NCI-H1417 (cell line): Measurements from ENCODE around the gene MAGEA11.
"Not testable (repeated sequence)": the region's sequence is repeated elsewhere in the genome, so short reads cannot be mapped to it uniquely, and the experiment has no call there.

Experiments used
- DNase-seq, 3 experiments: peaks; one replicate each; lab custom pipeline; 2025; lab: John Stamatoyannopoulos, UW

The MAGEA11 gene

GRCh38 chrX:149717803-149718202 is 5.9 kb downstream of the MAGEA11 start:
- DNase-seq = no peak

GRCh38 chrX:149718757-149719156 is 6.9 kb downstream of the MAGEA11 start:
- DNase-seq = no peak

GRCh38 chrX:149720021-149720689 is 8.3 kb downstream of the MAGEA11 start:
- DNase-seq = peak in 2 of 3 experiments; percentile 9 to 25

- DNase-seq = not testable (repeated sequence)
Observed at GRCh38 chrX:149721241-149721640, 9.4 kb downstream of the MAGEA11 start.

- no peak for DNase-seq
Observed at GRCh38 chrX:149721778-149722177, 9.9 kb downstream of the MAGEA11 start.

GRCh38 chrX:149723583-149724118 is 11.8 kb downstream of the MAGEA11 start:
- not testable (repeated sequence) for DNase-seq

GRCh38 chrX:149727308-149727707 is 15.4 kb downstream of the MAGEA11 start:
- DNase-seq = not testable (repeated sequence)

GRCh38 chrX:149742269-149742668 is 30.4 kb downstream of the MAGEA11 start:
- DNase-seq = not testable (repeated sequence)

- not testable (repeated sequence) for DNase-seq
Observed at GRCh38 chrX:149746390-149747007, 34.6 kb downstream of the MAGEA11 start.

- no peak for DNase-seq
Observed at GRCh38 chrX:149757206-149758067, 45.6 kb downstream of the MAGEA11 start.

GRCh38 chrX:149758068-149758714 is 46.3 kb downstream of the MAGEA11 start:
- DNase-seq = no peak

GRCh38 chrX:149758715-149759078 is 46.8 kb downstream of the MAGEA11 start:
- not testable (repeated sequence) for DNase-seq

GRCh38 chrX:149759824-149760223 is 48.0 kb downstream of the MAGEA11 start:
- no peak for DNase-seq

- no peak for DNase-seq
Observed at GRCh38 chrX:149760965-149761364, 49.1 kb downstream of the MAGEA11 start.

- not testable (repeated sequence) for DNase-seq
Observed at GRCh38 chrX:149761858-149762674, 50.2 kb downstream of the MAGEA11 start.

GRCh38 chrX:149762696-149763614 is 51.1 kb downstream of the MAGEA11 start:
- DNase-seq = no peak
